GM12873 (cell line): ENCODE data around the gene PDCD6IP.

Experiments used
- CTCF ChIP-seq: IDR thresholded peaks from 2 replicates; pipeline ENCODE4 v1.5.1; 2012; ENCODE audit warnings: low read depth, mild to moderate bottlenecking, moderate library complexity, low read length, control low read depth; ENCODE audit not compliant: insufficient read depth; ENCODE audit errors: missing control alignments

PDCD6IP gene

GRCh38 chr3:33908250-33908851 lies 109.9 kb downstream of the PDCD6IP start:
- no peak for TF ChIP-seq CTCF

GRCh38 chr3:33909547-33909946 lies 111.1 kb downstream of the PDCD6IP start:
- no peak for TF ChIP-seq CTCF

GRCh38 chr3:33910031-33910430 lies 111.6 kb downstream of the PDCD6IP start:
- TF ChIP-seq CTCF, result no peak

- no peak for TF ChIP-seq CTCF
Measured at GRCh38 chr3:33911525-33912322, 113.3 kb downstream of the PDCD6IP start.

- no peak for TF ChIP-seq CTCF
Measured at GRCh38 chr3:33914212-33914611, 115.8 kb downstream of the PDCD6IP start.

GRCh38 chr3:33914731-33915379 lies 116.4 kb downstream of the PDCD6IP start:
- TF ChIP-seq CTCF, result no peak

GRCh38 chr3:33915796-33916546 lies 117.5 kb downstream of the PDCD6IP start:
- peak; percentile 51 for TF ChIP-seq CTCF
